HCT116 (cell line): Measurements from ENCODE around the gene HOXB1. TPM values are rescaled to one million over a fixed set of nuclear protein-coding genes. Genes with fewer than 3 reads are reported as not detected.

Experiments used
- ATAC-seq: fragments of 200-7000 bp; cut with Tn5 transposase; 2 replicates; pipeline ENCODE4 v1.9.1; 2020; ENCODE audit warnings: mild to moderate bottlenecking, moderate library complexity
- BruUV-seq: library from RNA; stranded (reverse); fragments of 400-500 nt; replicated peaks from 2 replicates; lab custom pipeline; 2021; lab: Mats Ljungman, UMichigan
- CTCF ChIA-PET: fragments of 300-600 bp; sonication (Branson Sonifier 250); formaldehyde crosslinking; loops from one replicate; lab custom pipeline; 2021; ENCODE audit warnings: antibody characterized with exemption; lab: Charles Lee
- POLR2A ChIA-PET: fragments of 300-600, 350-600 bp; sonication (Branson Sonifier 250); formaldehyde crosslinking; loops from one replicate; lab custom pipeline; 2021; ENCODE audit warnings: antibody characterized with exemption; lab: Charles Lee
- RAD21 ChIA-PET, 2 experiments: fragments of 300-600 bp; sonication (Branson Sonifier 250); formaldehyde crosslinking; loops; one replicate each; lab custom pipeline; 2023; ENCODE audit warnings: low total read pairs in 2 of 2; ENCODE audit not compliant: uncharacterized antibody in 2 of 2, unreplicated experiment in 2 of 2, low non-redundant PET in 1 of 2; lab: Charles Lee
- DNase-seq: peaks from one replicate; pipeline ENCODE4 v3.0.0-alpha.2; 2010; ENCODE audit warnings: low read depth, low spot score
- H2AFZ ChIP-seq: fragments of 200-600 bp; shearing (Covaris generic), sonication (generic); 2 replicates; pipeline ENCODE4 v1.6.1; 2017; ENCODE audit warnings: low read depth, mixed run types, mixed read lengths, antibody characterized with exemption, low read length; ENCODE audit not compliant: poor library complexity, severe bottlenecking
- H3K27ac ChIP-seq: 2 replicates; pipeline ENCODE4 v1.5.1; 2012; ENCODE audit warnings: low read depth, low read length
- H3K27me3 ChIP-seq: fragments of 200-600 bp; sonication (generic); 2 replicates; pipeline ENCODE4 v1.6.1; 2016; ENCODE audit warnings: mixed run types, low read length, mixed read lengths; ENCODE audit not compliant: insufficient read depth
- H3K36me3 ChIP-seq, 2 experiments: fragments of 200-500 bp in 1 of 2; fragments of 200-600 bp in 1 of 2; sonication (Bioruptor generic) in 1 of 2; sonication (generic) in 1 of 2; 2 replicates each; pipeline versions ENCODE4 v1.5.1 to v1.6.1; 2014 to 2016; ENCODE audit warnings: low read length in 2 of 2, inconsistent platforms in 1 of 2, mixed read lengths in 1 of 2, mixed run types in 1 of 2; ENCODE audit not compliant: insufficient read depth in 2 of 2, control insufficient read depth in 1 of 2
- H3K4me1 ChIP-seq, 2 experiments: fragments of 200-600 bp in 1 of 2; sonication (generic) in 1 of 2; 2 replicates each; pipeline versions ENCODE4 v1.5.1 to v1.6.1; 2012 to 2017; ENCODE audit warnings: low read length in 2 of 2, inconsistent platforms in 1 of 2, mild to moderate bottlenecking in 1 of 2, mixed read lengths in 1 of 2, mixed run types in 1 of 2, moderate library complexity in 1 of 2; ENCODE audit not compliant: insufficient read depth in 2 of 2, control insufficient read depth in 1 of 2
- H3K4me2 ChIP-seq: fragments of 200-600 bp; sonication (generic); 2 replicates; pipeline ENCODE4 v1.6.1; 2017; ENCODE audit warnings: mixed run types, low read length, mixed read lengths
- H3K4me3 ChIP-seq, 2 experiments: fragments of 200-600 bp in 1 of 2; sonication (generic) in 1 of 2; replicated peaks in 1 of 2; 2 replicates each; pipeline ENCODE4 v1.5.1; 2011 to 2016; ENCODE audit warnings: low read length in 2 of 2, control low read depth in 1 of 2, low read depth in 1 of 2, mild to moderate bottlenecking in 1 of 2, mixed read lengths in 1 of 2, mixed run types in 1 of 2
- H3K79me2 ChIP-seq: fragments of 200-600 bp; sonication (generic); 2 replicates; pipeline ENCODE4 v1.6.1; 2017; ENCODE audit warnings: mild to moderate bottlenecking, mixed run types, low read length, moderate library complexity, mixed read lengths; ENCODE audit not compliant: insufficient read depth
- H3K9ac ChIP-seq: fragments of 200-600 bp; sonication (generic); 2 replicates; pipeline ENCODE4 v1.6.1; 2016; ENCODE audit warnings: low read length, mixed read lengths
- H3K9me2 ChIP-seq: fragments of 200-600 bp; sonication (generic), shearing (Covaris generic); 2 replicates; pipeline ENCODE4 v1.6.1; 2017; ENCODE audit warnings: mixed run types, mild to moderate bottlenecking, moderate library complexity; ENCODE audit not compliant: insufficient read depth
- H3K9me3 ChIP-seq, 2 experiments: fragments of 200-500 bp in 1 of 2; fragments of 200-600 bp in 1 of 2; sonication (Bioruptor generic) in 1 of 2; sonication (generic) in 1 of 2; 2 replicates each; pipeline ENCODE4 v1.6.1; 2014 to 2017; ENCODE audit warnings: low read length in 2 of 2, mixed read lengths in 2 of 2, inconsistent platforms in 1 of 2, low read depth in 1 of 2, mild to moderate bottlenecking in 1 of 2, mixed run types in 1 of 2, moderate library complexity in 1 of 2; ENCODE audit not compliant: control insufficient read depth in 1 of 2, insufficient read depth in 1 of 2
- H4K20me1 ChIP-seq: fragments of 200-600 bp; sonication (generic), shearing (Covaris generic); 2 replicates; pipeline ENCODE4 v1.6.1; 2017; ENCODE audit warnings: mixed run types, mild to moderate bottlenecking, moderate library complexity; ENCODE audit not compliant: insufficient read depth
- CBX3 ChIP-seq: IDR thresholded peaks from 2 replicates; pipeline ENCODE4 v1.6.1; 2012; ENCODE audit warnings: low read depth
- CEBPB ChIP-seq: IDR thresholded peaks from 2 replicates; pipeline ENCODE4 v1.6.1; 2012; ENCODE audit warnings: low read depth
- EGR1 ChIP-seq: IDR thresholded peaks from 2 replicates; pipeline ENCODE4 v1.6.1; 2012; ENCODE audit warnings: low read depth
- EZH2 ChIP-seq: fragments of 200-600 bp; sonication (generic); IDR thresholded peaks from 2 replicates; pipeline ENCODE4 v1.6.1; 2017; ENCODE audit warnings: antibody characterized with exemption, mixed run types
- EZH2phosphoT487 ChIP-seq: fragments of 200-600 bp; IDR thresholded peaks from 2 replicates; pipeline ENCODE4 v1.6.1; 2018; ENCODE audit warnings: antibody characterized with exemption, borderline replicate concordance
- JUND ChIP-seq: IDR thresholded peaks from 2 replicates; pipeline ENCODE4 v1.6.1; 2012
- MAX ChIP-seq: IDR thresholded peaks from 2 replicates; pipeline ENCODE4 v1.6.1; 2012
- POLR2A ChIP-seq: IDR thresholded peaks from 2 replicates; pipeline ENCODE4 v1.7.0; 2011; ENCODE audit warnings: borderline replicate concordance; ENCODE audit not compliant: insufficient read depth, insufficient read length; ENCODE audit errors: extremely low read depth
- POLR2AphosphoS5 ChIP-seq: IDR thresholded peaks from 2 replicates; pipeline ENCODE4 v1.6.1; 2011; ENCODE audit warnings: mild to moderate bottlenecking, low read depth, low read length, moderate library complexity
- RAD21 ChIP-seq: IDR thresholded peaks from 2 replicates; pipeline ENCODE4 v1.6.1; 2012; ENCODE audit warnings: low read depth, mild to moderate bottlenecking
- REST ChIP-seq: IDR thresholded peaks from 2 replicates; pipeline ENCODE4 v1.6.1; 2012; ENCODE audit warnings: low read depth
- SIN3A ChIP-seq: IDR thresholded peaks from 2 replicates; pipeline ENCODE4 v1.6.1; 2012; ENCODE audit warnings: low read depth
- SP1 ChIP-seq: IDR thresholded peaks from 2 replicates; pipeline ENCODE4 v1.6.1; 2012; ENCODE audit warnings: low read depth
- SRF ChIP-seq: IDR thresholded peaks from 2 replicates; pipeline ENCODE4 v1.6.1; 2012; ENCODE audit warnings: low read depth
- TCF7L2 ChIP-seq: IDR thresholded peaks from 2 replicates; pipeline ENCODE4 v1.7.0; 2011; ENCODE audit warnings: borderline replicate concordance, inconsistent platforms; ENCODE audit not compliant: insufficient read depth, insufficient read length; ENCODE audit errors: extremely low read depth
- YY1 ChIP-seq: IDR thresholded peaks from 2 replicates; pipeline ENCODE4 v1.6.1; 2011; ENCODE audit warnings: low read length, low read depth, moderate library complexity, mild to moderate bottlenecking; ENCODE audit not compliant: insufficient replicate concordance; ENCODE audit errors: extremely low read depth
- ZBTB33 ChIP-seq: IDR thresholded peaks from 2 replicates; pipeline ENCODE4 v1.6.1; 2011; ENCODE audit warnings: mild to moderate bottlenecking, low read length, moderate library complexity; ENCODE audit not compliant: insufficient replicate concordance; ENCODE audit errors: extremely low read depth
- ZFX ChIP-seq: fragments of 450-650 bp; IDR thresholded peaks from 2 replicates; pipeline ENCODE4 v1.6.1; 2017
- ZNF274 ChIP-seq: fragments of 200-500 bp; sonication (Bioruptor generic); IDR thresholded peaks from 2 replicates; pipeline ENCODE4 v1.6.1; 2014; ENCODE audit warnings: mild to moderate bottlenecking, low read depth, low read length, inconsistent platforms
- intact Hi-C: fragments of 100-400 bp; cut with micrococcal nuclease; formaldehyde crosslinking; loops from 2 replicates; pipeline ENCODE4 v1.10.0; 2022
- total RNA-seq: library from RNA; stranded (reverse); gene quantifications from one replicate; pipeline ENCODE4 v1.2.1, GENCODE V29; 2021; ENCODE audit not compliant: unreplicated experiment
- TF ChIP-seq, protein P1 (sequence below), 3 experiments: fragments of 200-600 bp in 1 of 3; sonication (generic) in 1 of 3; IDR thresholded peaks in 2 of 3; conservative IDR thresholded peaks in 1 of 3; 2 replicates each; pipeline ENCODE4 v1.5.1; 2012 to 2017; ENCODE audit warnings: low read depth in 2 of 3, low read length in 2 of 3, antibody characterized with exemption in 1 of 3, borderline replicate concordance in 1 of 3, control low read depth in 1 of 3, mild to moderate bottlenecking in 1 of 3, mixed read lengths in 1 of 3, mixed run types in 1 of 3, moderate library complexity in 1 of 3; ENCODE audit not compliant: insufficient read depth in 1 of 3
- TF ChIP-seq, protein P2 (sequence below): IDR thresholded peaks from 2 replicates; pipeline ENCODE4 v1.6.1; 2012

The HOXB1 gene
- total RNA-seq, 1 experiment from 2014 or later, result not detected

DNA sequence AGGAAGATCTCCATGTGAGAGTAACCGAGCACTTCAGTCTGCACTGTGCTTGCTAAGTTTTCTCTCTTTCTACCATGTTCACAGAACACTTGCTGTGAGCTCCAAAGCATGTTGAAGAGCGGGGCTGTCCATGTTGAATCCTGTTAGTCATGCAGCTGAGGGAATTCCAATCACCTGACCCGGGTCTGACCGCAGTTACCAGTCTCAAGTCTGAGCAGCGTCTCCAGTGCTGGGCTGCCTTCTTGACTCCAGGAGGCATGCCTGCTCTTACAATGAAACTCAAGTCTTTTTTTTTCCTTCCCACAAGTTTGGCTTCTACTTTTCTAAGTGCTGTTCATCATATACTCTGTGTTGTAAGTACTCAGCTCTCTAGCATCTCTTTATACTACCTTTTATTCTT, 44.3 kb downstream of the HOXB1 start:
- peak; percentile 50 for ATAC-seq
- Histone ChIP-seq H3K36me3 (no peaks in the 10 kb centered on the region), H3K27me3 (no peaks in the 10 kb centered on the region), H3K4me1 (peaks cover 68 to 93% of the 10 kb centered on the region in 2 experiments), H2AFZ (peak overlapping the region; percentile 67), H3K79me2 (no peaks in the 10 kb centered on the region), H3K4me2 (peak overlapping the region; percentile 66), H3K9ac (peak overlapping the region; percentile 58), H3K9me3 (no peaks in the 10 kb centered on the region), H4K20me1 (no peaks in the 10 kb centered on the region), H3K4me3 (peak overlapping the region in 1 of 2 experiments; percentile 15; a peak in 2 of 4 replicates), H3K9me2 (no peaks in the 10 kb centered on the region), H3K27ac (peak overlapping the region; percentile 17; the same call in 1 of the 2 replicates)
- peak; percentile 82 for DNase-seq
- BruUV-seq, result no TSS peak
- POLR2A ChIA-PET, result no interaction called here
- intact Hi-C loops, result loop anchor here (10.0 kb wide), 2 partner anchors 128 to 462 kb away; partner anchors contain the start of genes HOXB7 and HOXB8
- CTCF ChIA-PET, result interaction anchor here (0.9 to 3.0 kb wide), 2 partner anchors 16 to 30 kb away, joined by 3 to 7 read pairs; no protein-coding TSS in a partner anchor
- RAD21 ChIA-PET, result no interaction called here
- TF ChIP-seq YY1 (peak; percentile 65), ZNF274 (no peak), ZBTB33 (no peak), RAD21 (peak; percentile 55), POLR2A (no peak), POLR2AphosphoS5 (0 out of 2 replicates have a peak, but pooled peaks have one; percentile 29), ZFX (no peak), SRF (no peak), JUND (peak; percentile 20; the same call in 1 of the 2 replicates), MAX (peak; percentile 70), CEBPB (no peak), EZH2 (no peak), REST (no peak), EZH2phosphoT487 (no peak), SP1 (peak; percentile 57), TCF7L2 (no peak), EGR1 (no peak), SIN3A (no peak), CBX3 (peak; percentile 82)
- TF ChIP-seq, protein P1, sequence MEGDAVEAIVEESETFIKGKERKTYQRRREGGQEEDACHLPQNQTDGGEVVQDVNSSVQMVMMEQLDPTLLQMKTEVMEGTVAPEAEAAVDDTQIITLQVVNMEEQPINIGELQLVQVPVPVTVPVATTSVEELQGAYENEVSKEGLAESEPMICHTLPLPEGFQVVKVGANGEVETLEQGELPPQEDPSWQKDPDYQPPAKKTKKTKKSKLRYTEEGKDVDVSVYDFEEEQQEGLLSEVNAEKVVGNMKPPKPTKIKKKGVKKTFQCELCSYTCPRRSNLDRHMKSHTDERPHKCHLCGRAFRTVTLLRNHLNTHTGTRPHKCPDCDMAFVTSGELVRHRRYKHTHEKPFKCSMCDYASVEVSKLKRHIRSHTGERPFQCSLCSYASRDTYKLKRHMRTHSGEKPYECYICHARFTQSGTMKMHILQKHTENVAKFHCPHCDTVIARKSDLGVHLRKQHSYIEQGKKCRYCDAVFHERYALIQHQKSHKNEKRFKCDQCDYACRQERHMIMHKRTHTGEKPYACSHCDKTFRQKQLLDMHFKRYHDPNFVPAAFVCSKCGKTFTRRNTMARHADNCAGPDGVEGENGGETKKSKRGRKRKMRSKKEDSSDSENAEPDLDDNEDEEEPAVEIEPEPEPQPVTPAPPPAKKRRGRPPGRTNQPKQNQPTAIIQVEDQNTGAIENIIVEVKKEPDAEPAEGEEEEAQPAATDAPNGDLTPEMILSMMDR (IDR thresholded peaks at IDR 0.05 in 2 of 3, conservative IDR thresholded peaks at IDR 0.05 in 1 of 3; ENCODE audit: borderline replicate concordance in 1 of 3, insufficient read depth in 1 of 3, low read depth in 2 of 3, low read length in 2 of 3), result peak in 2 of 3 experiments; percentile 12 to 37; a peak in 3 of 6 replicates
- TF ChIP-seq, protein P2, sequence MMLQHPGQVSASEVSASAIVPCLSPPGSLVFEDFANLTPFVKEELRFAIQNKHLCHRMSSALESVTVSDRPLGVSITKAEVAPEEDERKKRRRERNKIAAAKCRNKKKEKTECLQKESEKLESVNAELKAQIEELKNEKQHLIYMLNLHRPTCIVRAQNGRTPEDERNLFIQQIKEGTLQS, result no peak
